ENCODE data around the gene DTHD1.

- no peak for TF ChIP-seq CTCF (IDR thresholded peaks at IDR 0.05)
- TF ChIP-seq POLR2A (IDR thresholded peaks at IDR 0.05), result no peak
Measured at GRCh38 chr4:36363024-36363423, 81.6 kb downstream of the DTHD1 start.
